B cell (primary cell): ENCODE data around the gene ANXA4. TPM values are rescaled to one million over a fixed set of nuclear protein-coding genes. Genes with fewer than 3 reads are reported as not detected.

Experiments used
- ATAC-seq: fragments of 200-7000 bp; cut with Tn5 transposase; one replicate; pipeline ENCODE4 v1.10.0; 2021; ENCODE audit warnings: low read depth, mild to moderate bottlenecking, moderate number of reproducible peaks, moderate library complexity
- CTCF ChIA-PET: fragments of 350-600 bp; sonication (Branson Sonifier 250); formaldehyde crosslinking; loops from one replicate; lab custom pipeline; 2021; ENCODE audit warnings: antibody characterized with exemption, inconsistent platforms; lab: Charles Lee
- POLR2A ChIA-PET: fragments of 350-600 bp; sonication (Branson Sonifier 250); formaldehyde crosslinking; loops from one replicate; lab custom pipeline; 2021; ENCODE audit warnings: antibody characterized with exemption; lab: Charles Lee
- DNase-seq: peaks from one replicate; pipeline ENCODE4 v3.0.0; 2013
- H2AFZ ChIP-seq: 2 replicates; pipeline ENCODE4 v1.6.1; 2012; ENCODE audit warnings: mild to moderate bottlenecking, low read depth, low read length; ENCODE audit not compliant: insufficient read depth, poor library complexity, severe bottlenecking
- H3K27ac ChIP-seq, 2 donors: 1 replicate in 1 of 2; 2 replicates in 1 of 2; pipeline ENCODE4 v1.5.1; 2012 to 2013; ENCODE audit warnings: low read length in 2 of 2, mild to moderate bottlenecking in 2 of 2, moderate library complexity in 1 of 2
- H3K27me3 ChIP-seq, 4 experiments: fragments of 200-600 bp in 1 of 4; sonication (generic) in 1 of 4; replicated peaks in 1 of 4; 1 replicate in 2 of 4; 2 replicates in 2 of 4; pipeline versions ENCODE4 v1.6.1 to v1.7.0; 2013 to 2016; ENCODE audit warnings: low read length in 3 of 4, mild to moderate bottlenecking in 2 of 4, mixed read lengths in 1 of 4, moderate library complexity in 1 of 4; ENCODE audit not compliant: insufficient read depth in 4 of 4, control insufficient read depth in 3 of 4; ENCODE audit errors: control extremely low read depth in 1 of 4
- H3K36me3 ChIP-seq, 2 experiments: replicated peaks in 1 of 2; 1 replicate in 1 of 2; 2 replicates in 1 of 2; pipeline versions ENCODE4 v1.6.1 to v1.7.1; 2013; ENCODE audit warnings: low read length in 1 of 2; ENCODE audit not compliant: insufficient read depth in 2 of 2, control insufficient read depth in 1 of 2; ENCODE audit errors: control extremely low read depth in 1 of 2, extremely low read depth in 1 of 2
- H3K4me1 ChIP-seq, 2 donors: fragments of 200-600 bp in 1 of 2; sonication (generic) in 1 of 2; 1 replicate in 1 of 2; 2 replicates in 1 of 2; pipeline versions ENCODE4 v1.5.1 to v1.6.1; 2013 to 2017; ENCODE audit warnings: low read length in 2 of 2; ENCODE audit not compliant: control insufficient read depth in 2 of 2, insufficient read depth in 2 of 2
- H3K4me2 ChIP-seq: replicated peaks from 2 replicates; pipeline ENCODE3; 2012; ENCODE audit warnings: mild to moderate bottlenecking, low read depth, low read length; ENCODE audit not compliant: poor library complexity, severe bottlenecking
- H3K4me3 ChIP-seq, 5 experiments: fragments of 200-600 bp in 1 of 5; sonication (generic) in 1 of 5; 1 replicate in 3 of 5; 2 replicates in 2 of 5; pipeline versions ENCODE4 v1.5.1 to v1.7.0; 2011 to 2016; ENCODE audit warnings: low read length in 4 of 5, mild to moderate bottlenecking in 4 of 5, low read depth in 2 of 5, control low read depth in 1 of 5, moderate library complexity in 1 of 5; ENCODE audit not compliant: insufficient read depth in 1 of 5; ENCODE audit errors: control extremely low read depth in 1 of 5, extremely low read depth in 1 of 5
- H3K79me2 ChIP-seq: fragments of 200-600 bp; sonication (generic); one replicate; pipeline ENCODE4 v1.6.0; 2016; ENCODE audit warnings: low read length; ENCODE audit not compliant: control insufficient read depth, insufficient read depth
- H3K9ac ChIP-seq: fragments of 200-600 bp; sonication (generic); 2 replicates; pipeline ENCODE4 v1.6.1; 2017; ENCODE audit warnings: mild to moderate bottlenecking, low read length, moderate library complexity
- H3K9me3 ChIP-seq, 3 donors: one replicate each; pipeline versions ENCODE4 v1.6.1 to v1.7.1; 2013; ENCODE audit warnings: low read length in 2 of 3; ENCODE audit not compliant: control insufficient read depth in 2 of 3, insufficient read depth in 1 of 3; ENCODE audit errors: control extremely low read depth in 1 of 3
- H4K20me1 ChIP-seq: 2 replicates; pipeline ENCODE4 v1.6.0; 2012; ENCODE audit warnings: mild to moderate bottlenecking, low read length; ENCODE audit not compliant: insufficient read depth, control insufficient read depth, poor library complexity, severe bottlenecking
- H3K27ac Mint-ChIP-seq: one replicate; pipeline ENCODE4 v1.8.0; 2021; ENCODE audit warnings: mixed read lengths
- H3K27me3 Mint-ChIP-seq: one replicate; pipeline ENCODE4 v1.8.0; 2021; ENCODE audit warnings: mixed read lengths
- H3K4me1 Mint-ChIP-seq: one replicate; pipeline ENCODE4 v1.8.0; 2021; ENCODE audit warnings: mixed read lengths
- H3K4me3 Mint-ChIP-seq: one replicate; pipeline ENCODE4 v1.8.0; 2021; ENCODE audit warnings: mixed read lengths
- H3K9me3 Mint-ChIP-seq: one replicate; pipeline ENCODE4 v1.8.0; 2022; ENCODE audit warnings: mixed read lengths; ENCODE audit not compliant: insufficient read depth
- CTCF ChIP-seq: fragments of 200-600 bp; IDR thresholded peaks from one replicate; pipeline ENCODE4 v1.8.0; 2022; ENCODE audit warnings: antibody characterized with exemption, mild to moderate bottlenecking
- EZH2 ChIP-seq: IDR thresholded peaks from 2 replicates; pipeline ENCODE4 v1.6.1; 2012; ENCODE audit warnings: borderline replicate concordance, low read depth, mild to moderate bottlenecking, moderate library complexity, low read length; ENCODE audit not compliant: insufficient read depth, poor library complexity, severe bottlenecking
- WGBS: methylation state at CpG from one replicate; pipeline ENCODE4 v1.1.5; 2013; ENCODE audit warnings: missing lambda C conversion rate; ENCODE audit not compliant: insufficient coverage; 5-methylcytosine and 5-hydroxymethylcytosine counted together
- intact Hi-C: fragments of 100-400 bp; cut with micrococcal nuclease; formaldehyde crosslinking; loops from one replicate; pipeline ENCODE4 v1.10.0; 2022
- polyA plus RNA-seq: library from polyadenylated mRNA; depleted of rRNA; stranded (reverse); fragments of >200 nt; gene quantifications from 2 replicates; pipeline ENCODE4 v1.2.3, GENCODE V29; 2012
- total RNA-seq, 2 donors: library from RNA; stranded (reverse); fragments of 120-200 nt in 1 of 2; gene quantifications; 1 replicate in 1 of 2; 2 replicates in 1 of 2; pipeline versions ENCODE4 v1.2.3 to v1.2.4, GENCODE V29; 2013 to 2022

ANXA4 gene
- total and polyA plus RNA-seq, 2 donors (not counting 1 experiment from before 2014, with no cell fraction given) = 28.4 to 61.7 TPM

GRCh38 chr2:69774984-69775982 is 33.3 kb downstream of the ANXA4 start:
- peak overlapping the region; percentile 56 for H3K9ac ChIP-seq
- peaks cover 0 to 13% (median 2%) of the 10 kb centered on the region in 3 donors for H3K9me3 ChIP-seq
- Mint-ChIP-seq H3K9me3 (no peaks in the 10 kb centered on the region), H3K27me3 (no peaks in the 10 kb centered on the region), H3K4me3 (peak overlapping the region; percentile 71), H3K4me1 (peaks cover 63% of the 10 kb centered on the region), H3K27ac (peak overlapping the region; percentile 86)
- H3K36me3 ChIP-seq = no peaks in the 10 kb centered on the region
- H3K4me1 ChIP-seq = peaks cover 58 to 59% of the 10 kb centered on the region in 2 donors
- peak overlapping the region; percentile 75 for H3K4me2 ChIP-seq
- H3K27me3 ChIP-seq = no peaks in the 10 kb centered on the region
- DNase-seq (peak; percentile 78), ATAC-seq (peak; percentile 82)
- TF ChIP-seq EZH2 (no peak), CTCF (no peak)
- POLR2A ChIA-PET = interaction anchor here (0.6 to 1.1 kb wide), 2 partner anchors 34 to 69 kb away, joined by 3 to 7 read pairs; partner anchors contain the start of gene ANXA4
- 0% methylated on average over 1 of the region's 7 CpGs for WGBS
- peaks cover 25% of the 10 kb centered on the region for H3K79me2 ChIP-seq
- intact Hi-C loops = loop anchor here (1.0 to 5.0 kb wide), 2 partner anchors 33 to 42 kb away; partner anchors contain the start of gene ANXA4
- H3K4me3 ChIP-seq = peak overlapping the region in 4 of 5 experiments; percentile 34 to 59 (median 44)
- H4K20me1 ChIP-seq = no peaks in the 10 kb centered on the region
- H2AFZ ChIP-seq = peak overlapping the region; percentile 34
- CTCF ChIA-PET = interaction anchor here (1.0 to 3.4 kb wide), 6 partner anchors 10 to 210 kb away, joined by 3 to 17 read pairs (median 3); no protein-coding TSS in a partner anchor
- peak overlapping the region; percentile 51 to 73 for H3K27ac ChIP-seq
